HFF-Myc (cell line): ENCODE measurements around the gene GPR65.
A peak's percentile ranks its signal among the peaks of the same experiment; 100 is the strongest.

Experiments used
- DNase-seq: peaks from one replicate; pipeline ENCODE4 v3.0.0-alpha.2; 2011; ENCODE audit warnings: low read depth; ENCODE audit errors: extremely low read depth
- H3K4me3 ChIP-seq: replicated peaks from 2 replicates; pipeline ENCODE4 v1.5.1; 2011; ENCODE audit warnings: low read depth, mild to moderate bottlenecking, control low read depth, low read length
- CTCF ChIP-seq: IDR thresholded peaks from 2 replicates; pipeline ENCODE4 v1.5.1; 2012; ENCODE audit warnings: mild to moderate bottlenecking, low read depth, low read length, control low read depth; ENCODE audit errors: missing control alignments

Gene GPR65

GRCh38 chr14:88044776-88045446 lies 40.0 kb downstream of the GPR65 start:
- no peak overlapping the region for H3K4me3 ChIP-seq
- no peak for DNase-seq
- no peak for TF ChIP-seq CTCF

DNA sequence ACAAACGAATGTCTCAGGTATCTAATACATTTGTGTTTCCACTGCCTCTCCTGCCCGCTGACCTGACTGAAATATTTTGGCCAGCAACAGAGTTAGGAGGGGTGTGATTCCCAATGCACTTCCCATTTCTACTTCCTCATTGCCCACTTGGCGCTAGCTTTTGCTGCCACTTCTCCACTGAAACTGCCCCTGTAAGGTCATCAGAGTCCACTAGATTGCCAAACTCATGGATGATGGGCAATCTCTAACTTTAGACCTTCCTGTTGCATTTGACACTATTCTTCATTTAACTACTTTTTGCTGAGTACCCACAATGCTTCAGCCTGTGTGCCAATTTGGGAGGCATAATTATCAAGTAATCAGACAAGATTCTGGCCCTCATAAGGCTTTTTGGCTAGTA lies 40.8 kb downstream of the GPR65 start:
- TF ChIP-seq CTCF: no peak
- H3K4me3 ChIP-seq: no peak overlapping the region
- DNase-seq: no peak

DNA sequence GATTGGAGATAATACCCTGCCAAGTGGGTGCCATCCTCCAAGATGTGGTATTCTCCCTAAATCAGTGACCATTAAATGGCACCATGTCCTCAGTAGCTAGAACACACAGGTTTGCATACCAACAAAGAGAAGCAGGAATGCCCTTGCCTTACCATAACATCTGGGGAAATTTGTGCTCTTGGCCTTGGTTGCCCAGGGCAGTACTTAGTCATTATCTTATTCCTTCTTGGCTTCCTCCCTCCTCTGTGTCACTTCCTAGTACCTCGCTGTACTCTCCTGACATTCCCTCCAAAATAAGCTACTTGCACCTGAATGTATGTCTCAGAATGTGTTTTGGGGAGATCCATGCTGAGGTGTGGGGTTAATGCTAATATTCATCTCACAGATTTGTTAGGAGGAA lies 43.4 kb downstream of the GPR65 start:
- no peak overlapping the region for H3K4me3 ChIP-seq
- no peak for TF ChIP-seq CTCF
- no peak for DNase-seq

- no peak for TF ChIP-seq CTCF
- no peak for DNase-seq
- no peak overlapping the region for H3K4me3 ChIP-seq
Observed at GRCh38 chr14:88049266-88049665, 44.3 kb downstream of the GPR65 start.

- no peak overlapping the region for H3K4me3 ChIP-seq
- TF ChIP-seq CTCF: no peak
- DNase-seq: no peak
Observed at GRCh38 chr14:88049936-88050335, 45.0 kb downstream of the GPR65 start.

GRCh38 chr14:88060576-88060975 lies 55.6 kb downstream of the GPR65 start:
- H3K4me3 ChIP-seq: no peak overlapping the region
- TF ChIP-seq CTCF: no peak
- DNase-seq: peak; percentile 20

DNA sequence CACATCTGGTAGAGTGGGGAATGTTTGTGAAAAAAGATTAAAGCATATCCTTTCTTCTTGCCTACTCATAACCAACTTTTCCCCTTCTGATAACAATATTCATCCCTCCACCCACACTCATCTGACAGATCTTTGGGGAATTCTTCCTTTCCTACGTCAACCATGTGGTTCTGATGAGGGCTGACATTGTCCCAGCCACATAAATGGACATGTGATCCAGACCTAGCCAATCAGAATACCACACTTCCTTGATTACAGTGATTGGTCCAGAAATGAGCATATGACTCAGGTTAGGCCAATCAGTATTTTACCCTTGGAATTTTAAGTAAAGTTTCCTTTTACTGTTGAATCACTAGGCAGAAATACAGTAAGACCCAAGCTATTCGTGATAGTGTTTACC lies 58.9 kb downstream of the GPR65 start:
- no peak overlapping the region for H3K4me3 ChIP-seq
- no peak for TF ChIP-seq CTCF
- no peak for DNase-seq
